Cerebellar nuclear complex (tissue), 1 donor: Measurements from ENCODE around the gene MXD4.

Experiments
- DNase-seq, 2 experiments: peaks; one replicate each; lab custom pipeline; 2025; lab: John Stamatoyannopoulos, UW

The MXD4 gene

DNA sequence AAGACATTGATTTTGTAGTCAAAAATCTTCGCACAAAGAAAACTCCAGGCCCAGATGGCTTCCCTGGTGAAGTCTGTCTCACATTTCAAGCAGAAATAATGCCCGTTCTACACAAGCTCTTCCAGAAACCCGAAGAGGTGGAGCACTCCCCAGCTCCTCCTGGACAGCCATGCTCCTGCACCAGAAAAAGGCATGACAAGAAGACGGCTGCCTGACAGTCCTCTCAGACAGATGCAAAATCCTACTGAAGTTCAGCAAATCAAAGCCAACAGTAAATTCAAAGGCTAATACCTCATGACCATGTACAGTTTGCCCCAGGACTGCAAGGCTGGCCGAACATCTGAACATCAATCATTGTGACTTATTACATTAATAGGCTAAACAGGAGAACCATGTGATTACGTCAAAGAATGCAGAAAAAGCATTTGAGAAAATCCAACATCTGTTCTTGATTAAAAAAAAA is 30.8 kb upstream of the MXD4 start:
- DNase-seq, result no peak

DNA sequence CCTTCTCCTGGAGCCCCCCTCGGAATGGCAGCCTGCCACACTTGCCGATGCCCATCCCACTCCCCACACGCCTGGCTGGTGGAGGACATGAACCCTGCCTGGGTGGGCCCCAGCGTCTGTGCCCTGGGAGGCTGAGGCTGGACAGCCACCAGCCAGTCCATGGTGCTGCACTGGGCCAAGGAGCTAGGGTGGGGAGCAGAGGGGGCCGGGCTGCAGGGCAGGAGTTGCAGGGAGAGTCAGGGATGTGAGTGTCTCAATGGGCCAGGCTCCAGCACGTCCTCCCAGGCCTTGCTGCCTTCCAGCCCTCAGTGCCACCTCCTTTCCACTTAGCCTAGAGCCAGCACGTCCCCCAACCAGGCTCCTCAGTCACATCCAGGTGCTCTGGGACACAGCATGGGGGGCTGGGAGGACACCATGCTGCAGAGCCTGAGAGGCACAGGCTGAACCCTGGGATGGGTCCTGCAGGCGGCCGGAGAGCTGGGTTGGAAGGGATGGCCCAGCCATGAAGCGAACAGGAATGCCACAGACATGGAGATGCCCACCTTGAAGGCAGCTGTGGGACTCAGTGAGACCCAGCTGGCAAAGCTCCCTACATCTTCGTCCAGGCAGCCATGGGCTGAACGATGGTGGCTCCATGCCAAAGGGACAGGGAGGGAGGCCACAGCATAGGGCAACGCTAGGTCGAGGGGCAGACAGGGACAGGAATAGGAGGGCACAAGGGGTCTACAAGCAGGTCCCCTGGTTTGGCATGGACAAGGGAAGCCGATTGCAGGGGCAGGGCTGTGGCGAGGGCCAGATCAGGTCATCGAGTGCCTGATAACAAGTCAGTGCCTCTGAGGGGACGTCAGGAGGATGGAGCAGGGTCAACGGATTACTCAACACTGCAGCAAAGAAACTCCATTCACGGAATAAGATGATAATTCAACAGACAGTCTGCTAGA is 30.1 kb upstream of the MXD4 start:
- no peak for DNase-seq

DNA sequence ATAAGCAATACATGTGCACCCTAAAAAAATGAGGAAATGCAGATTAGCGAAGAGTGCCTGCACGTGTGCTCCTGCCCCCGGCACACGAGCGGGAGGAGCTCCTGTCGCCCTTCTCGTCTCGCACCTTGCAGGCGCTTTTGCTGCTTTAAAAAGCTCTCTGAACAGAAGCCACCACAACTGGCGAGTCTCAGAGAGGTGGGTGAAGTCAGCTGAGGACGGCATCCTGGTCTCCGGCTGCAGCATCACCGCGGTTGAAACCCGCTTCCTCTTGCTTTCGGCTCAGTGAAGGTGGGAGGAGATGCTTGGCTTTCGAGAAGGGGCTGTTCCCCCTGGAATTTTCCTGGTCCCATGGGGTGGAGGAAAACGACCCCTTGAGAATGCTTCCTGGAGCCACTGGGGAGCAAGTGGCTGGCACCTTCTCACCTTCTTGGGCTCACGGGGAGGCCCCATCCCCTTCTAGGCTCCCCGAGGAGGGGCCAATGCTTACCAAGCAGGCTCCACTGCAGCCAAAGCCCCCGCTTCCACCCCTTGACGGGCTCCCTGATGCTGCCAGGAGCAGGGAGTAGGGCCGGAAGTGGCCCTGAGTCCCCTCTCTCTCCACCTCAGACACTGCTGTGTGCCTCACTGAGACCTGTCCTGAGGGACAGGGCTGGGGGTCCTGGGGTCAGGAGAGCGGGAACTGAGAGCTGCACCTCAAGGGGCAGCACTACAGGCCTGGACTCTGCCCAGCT is 29.2 kb upstream of the MXD4 start:
- no peak for DNase-seq

DNA sequence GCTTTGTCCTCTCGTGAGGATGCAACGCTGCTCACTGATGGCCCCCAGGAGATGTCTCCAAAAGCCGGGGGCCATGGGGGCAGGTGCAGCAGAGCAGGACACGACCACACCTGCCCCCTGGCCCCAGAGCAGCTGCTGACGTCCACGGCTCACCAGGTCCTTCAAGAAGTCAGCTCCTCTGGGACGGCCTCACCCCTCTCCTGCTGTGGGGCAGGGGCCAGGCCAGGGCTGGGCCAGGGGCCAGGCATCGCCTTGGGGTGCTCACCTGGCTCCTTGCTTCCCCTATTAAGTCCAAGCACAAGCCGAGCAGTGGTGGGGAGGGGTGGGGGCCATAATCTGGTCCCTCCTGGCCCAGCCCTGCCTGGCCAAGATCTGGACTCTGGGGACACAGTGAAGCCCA is 28.6 kb upstream of the MXD4 start:
- DNase-seq, result no peak

DNA sequence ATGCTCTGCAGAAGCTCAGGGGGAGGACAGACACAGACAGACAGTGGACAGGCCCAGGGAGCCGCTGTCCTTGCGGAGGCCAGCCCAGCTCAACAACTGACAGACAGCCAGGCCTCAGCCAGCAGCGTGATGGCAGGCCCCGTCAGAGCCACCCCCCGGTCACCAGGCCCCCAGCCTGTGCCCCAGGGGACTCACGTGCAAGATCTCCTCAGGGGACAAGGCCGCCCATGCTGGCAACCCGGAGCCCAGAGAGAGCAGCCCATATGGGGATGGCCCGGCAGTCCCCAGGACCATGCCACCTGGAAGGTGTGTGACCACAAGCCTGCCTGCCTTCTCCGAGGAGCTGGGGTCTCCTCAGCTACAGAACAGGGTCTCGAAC is 28.0 kb upstream of the MXD4 start:
- no peak for DNase-seq

DNA sequence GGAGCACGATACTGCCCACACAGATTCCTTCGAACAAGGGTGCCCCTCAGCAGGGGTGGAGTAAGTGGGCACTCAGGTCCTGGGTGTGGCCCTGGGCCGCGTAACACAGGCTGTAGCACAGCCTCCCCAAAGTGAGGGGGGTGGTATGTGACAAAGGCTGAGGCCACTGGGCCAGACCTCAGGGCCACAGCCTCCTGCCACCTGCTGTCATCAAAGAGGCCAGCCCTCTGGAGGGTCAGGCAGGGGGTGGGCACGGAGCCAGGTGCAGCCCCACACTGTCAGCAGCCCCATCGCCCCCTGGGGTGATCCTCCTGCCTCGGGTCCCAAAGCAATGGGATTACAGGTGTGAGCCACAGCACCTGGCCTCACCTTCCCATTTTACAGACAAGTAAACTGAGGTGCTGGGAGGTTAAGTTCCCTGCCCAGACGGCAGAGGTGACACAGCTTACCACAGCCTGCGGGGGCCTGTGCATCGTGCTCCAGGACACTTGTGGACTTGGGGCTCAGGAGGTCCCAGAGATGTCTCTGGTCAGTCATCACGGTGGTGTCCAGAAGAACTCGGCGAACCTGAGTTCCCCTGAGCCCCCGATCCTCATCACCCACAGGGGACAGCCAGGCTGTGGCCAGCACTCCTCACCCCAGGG is 27.5 kb upstream of the MXD4 start:
- no peak for DNase-seq

DNA sequence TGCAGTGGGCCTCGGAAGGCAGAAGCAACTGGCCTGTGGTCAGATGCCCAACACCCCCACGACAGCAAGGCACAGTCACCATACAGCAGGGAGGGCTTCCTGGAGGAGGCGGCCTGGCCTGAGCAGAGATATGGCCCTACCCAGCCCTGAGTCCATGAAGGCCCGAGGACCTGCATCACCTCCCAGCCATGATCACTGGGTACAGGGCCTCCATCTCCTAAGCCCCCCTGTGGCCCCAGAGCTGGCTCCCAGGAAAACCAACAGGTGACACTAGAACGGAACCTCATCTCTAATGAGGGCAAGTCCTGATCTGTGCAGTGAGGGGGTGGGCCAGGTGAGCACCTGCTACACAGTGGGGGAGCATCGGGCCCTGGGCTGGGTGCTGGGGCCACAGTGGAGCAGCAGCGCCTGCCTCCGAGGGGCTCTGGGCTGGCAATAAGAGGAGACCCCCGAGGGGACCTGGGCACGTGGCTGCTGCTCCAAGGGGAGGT is 26.2 kb upstream of the MXD4 start:
- DNase-seq, result no peak

DNA sequence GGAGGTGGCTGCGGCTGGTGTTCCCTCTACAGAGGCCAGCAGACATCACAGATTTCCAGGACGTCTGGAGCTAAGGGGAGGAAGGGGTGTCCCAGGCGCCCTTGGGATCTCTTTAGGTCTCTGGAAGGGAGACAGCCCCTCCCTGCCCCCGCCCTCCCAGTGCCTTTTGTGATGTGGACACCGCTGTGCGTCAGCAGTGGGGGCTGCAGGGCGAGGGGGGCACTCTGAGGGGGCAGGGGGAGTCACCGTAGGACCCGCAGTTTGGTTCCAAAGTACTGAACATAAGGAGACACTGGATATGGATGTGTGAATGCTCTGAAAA is 25.6 kb upstream of the MXD4 start:
- DNase-seq, result no peak

DNA sequence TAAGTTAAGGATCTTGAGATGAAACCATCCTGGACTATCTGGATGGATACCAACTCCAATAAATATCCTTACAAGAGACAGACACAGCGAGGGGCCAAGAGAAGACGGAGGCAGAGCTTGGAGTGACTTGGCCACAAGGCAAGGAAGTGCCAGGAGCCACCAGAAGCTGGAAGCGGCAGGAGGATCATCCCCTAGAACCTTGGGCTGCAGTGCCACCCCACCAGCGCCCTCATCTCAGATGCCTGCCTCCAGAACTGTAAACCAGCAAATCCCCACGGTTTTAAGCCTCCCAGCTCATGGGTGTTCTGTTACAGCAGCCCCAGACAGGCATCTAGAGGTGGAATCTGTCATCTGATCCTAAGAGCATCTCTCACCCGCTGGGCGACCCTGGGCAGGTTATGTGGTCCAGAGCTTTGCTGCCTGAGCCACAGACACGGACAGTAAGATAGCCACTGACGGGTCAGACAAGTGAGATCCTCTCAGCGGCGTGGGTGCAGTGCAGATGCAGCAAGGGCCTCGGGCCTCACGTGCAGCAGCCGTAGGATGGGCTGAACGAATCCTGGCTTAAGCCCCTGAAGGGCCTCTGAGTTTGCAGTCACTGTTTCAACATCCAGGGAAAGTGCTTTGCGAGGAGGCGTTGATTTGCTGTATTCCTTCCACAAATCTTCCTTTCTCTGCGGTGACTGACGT is 25.1 kb upstream of the MXD4 start:
- DNase-seq, result no peak

DNA sequence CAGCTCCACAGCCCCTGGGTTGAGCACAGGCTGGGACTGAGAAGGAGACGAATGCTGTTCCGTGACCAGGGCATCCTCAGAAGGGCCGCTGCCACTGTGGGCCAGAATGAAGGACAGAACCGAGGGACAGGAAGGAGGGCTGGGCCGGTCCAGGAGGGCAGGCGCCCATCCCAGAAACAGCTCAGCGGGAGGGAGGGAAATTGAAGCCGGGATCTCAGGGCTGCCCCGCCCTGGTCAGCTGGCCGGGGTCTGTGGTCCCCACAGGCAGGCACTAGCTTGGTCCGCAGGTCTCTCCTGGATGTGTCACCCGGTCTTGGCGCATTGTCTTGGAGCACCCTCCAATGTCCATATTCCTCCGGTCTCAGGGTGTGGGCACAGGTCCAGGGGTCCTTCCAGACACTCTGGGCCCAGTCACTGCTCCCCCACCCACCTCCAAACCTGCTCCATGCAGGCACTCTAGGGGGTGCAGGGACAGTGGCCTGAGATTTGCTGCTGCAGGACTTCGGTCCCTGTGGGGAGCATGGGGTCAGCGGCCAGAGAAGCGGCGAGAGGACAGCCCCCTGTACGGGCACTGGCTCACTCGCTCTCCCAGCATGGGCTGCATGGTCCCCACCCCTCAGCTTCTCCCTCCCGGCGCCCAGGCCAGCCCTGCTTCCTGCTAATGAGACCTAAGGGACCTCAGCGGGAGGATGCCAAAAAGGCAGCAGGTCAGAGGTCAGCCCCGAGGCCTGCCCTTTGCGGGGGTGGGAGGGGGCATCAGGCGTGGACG is 23.9 kb upstream of the MXD4 start:
- DNase-seq, result no peak

DNA sequence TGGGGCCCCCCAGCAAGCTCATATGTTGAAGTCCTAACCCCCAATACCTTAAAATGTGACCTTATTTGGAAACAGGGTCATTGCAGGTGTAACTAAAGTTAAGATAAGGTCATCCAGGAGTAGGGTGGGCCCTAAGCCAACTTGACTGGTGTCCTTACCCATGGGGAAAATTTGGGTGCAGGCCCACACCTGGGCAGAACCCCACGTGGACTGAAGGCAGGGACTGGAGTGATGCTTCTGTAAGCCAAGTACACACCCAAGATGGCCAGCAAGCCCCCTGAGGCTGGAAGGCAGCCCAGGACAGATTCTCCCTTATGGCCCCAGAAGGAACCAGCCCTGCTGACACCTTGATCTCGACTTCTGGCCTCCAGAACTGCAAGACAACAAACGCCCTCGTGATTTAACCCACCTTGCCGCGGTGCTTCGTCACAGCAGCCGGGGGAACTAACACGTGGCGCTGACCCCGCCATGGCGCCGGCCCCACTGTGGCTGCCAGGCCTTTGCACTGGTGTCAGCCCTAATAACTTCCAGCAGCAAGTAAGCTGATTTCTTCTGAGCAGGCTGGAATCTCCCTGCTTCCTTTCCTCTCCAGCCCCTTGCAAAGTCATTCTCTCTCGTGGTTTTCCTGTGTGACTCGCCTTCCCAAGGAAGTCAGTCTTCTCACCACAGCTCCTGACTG is 23.2 kb upstream of the MXD4 start:
- DNase-seq, result no peak

DNA sequence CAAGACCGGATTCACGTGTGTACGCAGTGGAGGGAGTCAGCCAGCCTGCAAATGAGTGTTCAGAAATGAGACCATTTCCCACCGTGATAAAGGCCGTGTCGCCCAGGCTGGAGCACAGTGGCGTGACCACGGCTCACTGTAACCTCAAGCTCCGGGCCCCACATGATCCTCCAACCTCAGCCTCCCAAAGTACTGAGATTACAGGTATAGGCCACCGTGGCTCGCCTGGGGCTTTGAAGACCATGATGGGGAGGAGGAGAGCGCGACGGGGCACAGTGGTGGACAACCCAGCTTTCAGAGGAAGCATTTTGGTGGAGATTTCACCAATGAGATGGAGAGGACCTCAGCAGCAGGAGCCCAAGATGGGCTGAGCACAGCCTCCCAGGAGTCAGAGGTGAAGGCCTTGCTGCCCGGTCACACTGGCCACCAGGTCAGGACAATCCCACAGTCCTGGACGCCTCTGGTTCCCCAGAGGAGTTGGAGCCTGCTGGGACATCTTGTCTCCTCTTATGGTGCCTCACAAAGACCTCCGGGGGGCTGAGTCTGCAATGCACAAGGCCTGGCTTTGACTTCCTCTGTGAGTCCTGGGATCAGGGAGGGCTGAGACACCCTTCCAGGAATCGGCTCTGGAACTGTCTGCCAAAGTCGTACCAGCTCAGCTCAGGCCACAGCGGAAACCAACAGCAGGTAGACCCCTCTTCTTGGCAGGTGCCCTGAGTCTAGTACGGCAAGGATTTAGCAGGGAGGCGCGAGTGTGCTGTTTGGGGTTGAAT is 22.4 kb upstream of the MXD4 start:
- no peak for DNase-seq

DNA sequence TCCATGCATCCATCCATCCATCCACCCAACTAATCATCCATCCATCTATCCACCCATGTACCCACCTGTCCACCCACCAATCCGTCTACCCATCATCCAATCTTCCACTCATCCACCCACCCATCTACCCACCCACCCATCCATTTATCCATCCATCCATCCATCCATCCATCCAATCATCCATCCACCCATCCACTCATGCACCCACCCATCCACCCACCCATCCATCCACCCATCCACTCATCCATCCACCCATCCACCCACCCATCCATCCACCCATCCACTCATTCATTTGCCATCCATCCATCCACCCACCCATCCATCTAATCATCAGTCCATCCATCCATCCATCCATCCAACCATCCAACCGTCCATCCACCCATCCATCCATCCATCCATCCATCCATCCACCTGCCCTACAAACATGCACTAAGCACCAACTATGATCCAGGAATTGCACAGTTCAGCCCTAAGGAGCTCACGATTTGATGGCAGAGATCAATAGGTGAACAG is 21.3 kb upstream of the MXD4 start:
- no peak for DNase-seq

DNA sequence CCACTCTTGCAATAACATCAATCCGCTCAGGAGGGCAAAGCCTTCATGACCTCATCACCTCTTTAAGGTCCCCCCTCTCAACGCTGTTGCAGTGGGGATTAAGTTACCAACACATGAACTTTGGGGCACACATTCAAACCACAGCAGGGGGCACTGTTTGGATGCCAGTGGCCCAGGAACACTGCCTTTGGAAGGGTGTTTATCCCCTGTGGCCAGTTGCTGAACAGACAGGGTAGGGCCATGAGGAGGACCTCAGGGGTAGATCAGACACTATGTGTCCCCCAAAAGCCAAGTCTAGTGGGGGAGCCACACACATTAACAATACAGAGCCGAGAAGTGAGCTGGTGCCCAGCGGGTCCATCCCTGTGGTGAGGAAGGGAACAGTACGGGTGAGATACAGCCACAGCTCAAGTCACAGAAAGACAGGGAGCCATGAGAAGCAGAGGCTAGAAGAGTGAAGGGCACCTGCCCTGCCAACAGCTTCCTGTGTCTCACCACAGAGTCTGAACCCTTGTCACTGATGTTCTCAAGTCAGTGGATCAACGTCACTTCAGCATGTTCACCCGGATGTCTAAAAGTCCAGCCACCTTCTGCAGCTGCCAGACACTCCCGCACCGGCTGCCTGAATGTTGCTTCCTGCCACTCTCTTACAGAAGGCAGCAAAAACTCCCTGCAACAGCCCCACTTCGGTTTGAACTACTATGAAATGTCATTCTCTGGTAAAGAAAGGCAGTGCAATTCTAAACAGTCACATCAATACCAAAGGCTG is 19.9 kb upstream of the MXD4 start:
- DNase-seq, result no peak

DNA sequence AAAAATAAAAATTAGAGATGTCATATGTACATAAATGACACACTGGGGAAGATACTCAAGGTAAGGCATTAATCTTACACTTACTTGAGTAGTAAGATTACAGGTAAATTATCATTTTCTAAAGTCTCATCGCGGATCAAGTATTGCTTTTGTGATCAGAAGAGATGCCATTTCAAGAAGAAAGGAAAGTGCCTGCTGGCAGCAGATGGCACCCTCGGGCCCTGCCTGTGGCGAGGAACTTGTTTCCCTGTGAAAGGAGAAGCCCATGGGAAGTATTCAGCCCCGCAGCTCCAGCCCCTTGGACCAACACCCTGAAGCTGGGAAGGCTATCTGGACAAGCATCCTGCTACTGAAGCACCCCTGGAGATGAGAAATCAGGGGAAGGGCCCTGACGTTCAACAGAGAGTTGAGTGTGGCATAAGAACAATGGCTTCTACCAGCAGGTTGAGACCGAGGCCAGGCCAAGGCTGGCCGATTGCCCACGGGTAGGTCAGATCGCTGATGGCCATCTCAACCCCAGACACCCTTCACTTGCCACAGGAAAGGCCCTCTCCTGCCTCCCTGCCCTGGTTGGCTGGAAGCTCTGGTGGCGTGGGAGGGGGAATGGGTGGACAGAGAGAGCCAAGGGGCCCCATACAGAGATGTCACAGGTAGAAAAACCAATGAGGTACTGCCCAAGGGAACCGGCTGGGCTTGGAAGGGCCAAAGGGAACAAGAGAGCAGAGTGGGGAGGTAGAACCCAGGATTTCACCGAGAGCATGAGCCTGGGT is 18.8 kb upstream of the MXD4 start:
- DNase-seq, result no peak

DNA sequence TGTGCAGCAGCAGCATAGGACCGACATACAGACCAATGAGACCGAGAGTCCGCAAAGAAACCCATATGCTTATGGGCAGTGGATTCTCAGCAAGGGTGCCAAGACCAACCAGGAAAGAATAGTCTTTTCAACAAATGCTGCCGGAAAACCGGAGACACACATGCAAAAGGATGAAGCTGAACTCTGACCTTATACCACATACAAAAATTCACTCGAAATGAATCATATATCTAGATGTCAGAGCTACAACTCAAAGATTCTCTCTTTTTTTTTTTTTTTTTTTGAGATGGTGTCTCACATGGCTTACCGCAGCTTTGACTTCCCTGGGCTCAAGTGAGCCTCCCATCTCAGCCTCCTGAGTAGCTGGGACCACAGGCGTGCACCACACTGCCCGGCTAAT is 16.0 kb upstream of the MXD4 start:
- DNase-seq, result no peak

DNA sequence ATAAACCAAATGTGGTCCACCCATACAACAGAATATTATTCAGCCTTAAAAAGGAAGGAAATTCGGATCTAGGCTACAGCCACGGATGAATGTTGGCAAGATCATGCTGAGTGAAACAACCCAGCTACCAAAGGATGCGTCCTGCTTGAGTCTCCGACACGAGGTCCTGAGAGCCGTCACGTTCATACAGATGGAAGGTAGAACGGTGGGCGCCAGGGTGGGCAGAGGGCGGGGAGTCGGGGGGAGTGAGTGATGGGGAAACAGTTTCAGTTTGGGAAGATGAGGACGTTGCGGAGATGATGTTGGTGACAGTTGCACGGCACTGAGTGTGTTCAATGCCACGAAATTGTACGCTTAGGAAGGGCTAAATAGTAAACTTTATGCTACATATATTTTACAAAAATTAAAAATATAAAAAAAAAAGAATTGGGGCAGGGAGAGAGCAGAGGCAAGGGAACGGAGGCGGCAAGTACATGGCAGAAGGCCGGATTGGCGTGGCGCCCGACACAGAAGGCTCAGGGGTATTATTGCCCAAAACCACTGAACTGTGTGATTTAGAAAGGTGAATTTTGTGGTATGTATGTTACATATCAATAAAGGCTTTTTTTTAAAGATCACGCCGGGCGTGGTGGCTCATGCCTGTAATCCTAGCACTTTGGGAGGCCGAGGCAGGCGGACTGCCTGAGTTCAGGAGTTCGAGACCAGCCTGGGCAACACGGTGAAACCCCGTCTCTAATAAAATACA is 14.8 kb upstream of the MXD4 start:
- DNase-seq, result no peak
